ENCODE data around the gene CEP170.
"Not testable (repeated sequence)": the region's sequence is repeated elsewhere in the genome, so short reads cannot be mapped to it uniquely, and the experiment has no call there.

CEP170 gene

GRCh38 chr1:243217349-243217748 is 37.7 kb downstream of the CEP170 start:
- Histone ChIP-seq H3K4me1 (ENCODE audit: control insufficient read depth, insufficient read depth, low read length) (peaks cover 7% of the 10 kb centered on the region), H3K4me3 (ENCODE audit: low read depth, low read length) (no peak overlapping the region), H3K9me3 (ENCODE audit: control insufficient read depth, insufficient read depth, low read depth, low read length) (no peaks in the 10 kb centered on the region), H3K27ac (ENCODE audit: extremely low read depth, low read depth, low read length) (no peak overlapping the region), H3K36me3 (ENCODE audit: control insufficient read depth in 2 of 2, insufficient read depth in 1 of 2, low read length in 2 of 2) (peaks cover 23 to 31% of the 10 kb centered on the region in 2 experiments)
- TF ChIP-seq SCRT2 (tag by site-specific recombination; IDR thresholded peaks at IDR 0.05), result peak; percentile 51
- no peak for TF ChIP-seq ZBTB8A (tag by site-specific recombination; IDR thresholded peaks at IDR 0.05)
- ChIA-PET CTCF (no interaction called here), POLR2A (no interaction called here)

- no peak for TF ChIP-seq CTCF (tag by site-specific recombination; IDR thresholded peaks at IDR 0.05)
- no peak for TF ChIP-seq ZNF157 (tag by site-specific recombination; IDR thresholded peaks at IDR 0.05)
- no peak for TF ChIP-seq ZNF133 (tag by site-specific recombination; IDR thresholded peaks at IDR 0.05)
- no peak for TF ChIP-seq GLIS1 (tag by site-specific recombination; IDR thresholded peaks at IDR 0.05)
- TF ChIP-seq ZNF645 (tag by site-specific recombination; IDR thresholded peaks at IDR 0.05), result no peak
- TF ChIP-seq ZNF76 (tag by site-specific recombination; IDR thresholded peaks at IDR 0.05; ENCODE audit: borderline replicate concordance, low read depth), result no peak
- no peak for TF ChIP-seq ZNF138 (tag by site-specific recombination; IDR thresholded peaks at IDR 0.05; ENCODE audit: borderline replicate concordance)
- TF ChIP-seq ZNF670 (tag by site-specific recombination; IDR thresholded peaks at IDR 0.05; ENCODE audit: low read depth), result no peak
- TF ChIP-seq ZBTB20 (tag by site-specific recombination; IDR thresholded peaks at IDR 0.05), result no peak
- TF ChIP-seq ZBTB11 (tag by site-specific recombination; conservative IDR thresholded peaks at IDR 0.05; ENCODE audit: low read depth), result no peak
- no peak for TF ChIP-seq ZNF248 (tag by site-specific recombination; IDR thresholded peaks at IDR 0.05)
- no peak for TF ChIP-seq ZNF184 (tag by site-specific recombination; IDR thresholded peaks at IDR 0.05)
- Histone ChIP-seq H3K4me3 (ENCODE audit: low read depth, low read length) (no peak overlapping the region), H3K9me3 (ENCODE audit: control insufficient read depth, insufficient read depth, low read depth, low read length) (no peaks in the 10 kb centered on the region), H3K36me3 (ENCODE audit: control insufficient read depth in 2 of 2, insufficient read depth in 1 of 2, low read length in 2 of 2) (peaks cover 20 to 26% of the 10 kb centered on the region in 2 experiments), H3K27ac (ENCODE audit: extremely low read depth, low read depth, low read length) (no peak overlapping the region), H3K4me1 (ENCODE audit: control insufficient read depth, insufficient read depth, low read length) (peaks cover 7% of the 10 kb centered on the region)
- POLR2A ChIA-PET, result no interaction called here
- CTCF ChIA-PET, result interaction anchor here (0.7 to 1.0 kb wide), 2 partner anchors 17 to 38 kb away, joined by 3 to 4 read pairs; partner anchors contain the start of gene CEP170
Measured at GRCh38 chr1:243216741-243217140, 38.3 kb downstream of the CEP170 start.

- H3K4me3 ChIP-seq (ENCODE audit: low read depth, low read length); CTCF ChIA-PET; H3K9me3 ChIP-seq (ENCODE audit: control insufficient read depth, insufficient read depth, low read depth, low read length); H3K4me1 ChIP-seq (ENCODE audit: control insufficient read depth, insufficient read depth, low read length); H3K27ac ChIP-seq (ENCODE audit: extremely low read depth, low read depth, low read length): not testable (repeated sequence)
- H3K36me3 ChIP-seq (ENCODE audit: control insufficient read depth in 2 of 2, insufficient read depth in 1 of 2, low read length in 2 of 2), result peaks cover 6 to 15% of the 10 kb centered on the region in 2 experiments
- TF ChIP-seq FEZF1 (tag by site-specific recombination; IDR thresholded peaks at IDR 0.05), result 0 out of 2 replicates have a peak, but pooled peaks have one; percentile 12
- TF ChIP-seq SETDB1 (IDR thresholded peaks at IDR 0.05; ENCODE audit: insufficient read length, low read length), result peak; percentile 68
- 0 out of 2 replicates have a peak, but pooled peaks have one; percentile 18 for TF ChIP-seq ZNF341 (tag by site-specific recombination; IDR thresholded peaks at IDR 0.05; ENCODE audit: low read depth)
- POLR2A ChIA-PET, result interaction anchor here (1.7 kb wide), 1 partner anchor 40 kb away, joined by 7 read pairs; the partner anchor contains the start of genes CEP170 and SDCCAG8
Measured at GRCh38 chr1:243215276-243215875, 39.7 kb downstream of the CEP170 start.
